ENCODE results near the gene AGPAT3.
"Not testable (repeated sequence)": the region's sequence is repeated elsewhere in the genome, so short reads cannot be mapped to it uniquely, and the experiment has no call there.

Gene AGPAT3, protein sequence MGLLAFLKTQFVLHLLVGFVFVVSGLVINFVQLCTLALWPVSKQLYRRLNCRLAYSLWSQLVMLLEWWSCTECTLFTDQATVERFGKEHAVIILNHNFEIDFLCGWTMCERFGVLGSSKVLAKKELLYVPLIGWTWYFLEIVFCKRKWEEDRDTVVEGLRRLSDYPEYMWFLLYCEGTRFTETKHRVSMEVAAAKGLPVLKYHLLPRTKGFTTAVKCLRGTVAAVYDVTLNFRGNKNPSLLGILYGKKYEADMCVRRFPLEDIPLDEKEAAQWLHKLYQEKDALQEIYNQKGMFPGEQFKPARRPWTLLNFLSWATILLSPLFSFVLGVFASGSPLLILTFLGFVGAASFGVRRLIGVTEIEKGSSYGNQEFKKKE

DNA sequence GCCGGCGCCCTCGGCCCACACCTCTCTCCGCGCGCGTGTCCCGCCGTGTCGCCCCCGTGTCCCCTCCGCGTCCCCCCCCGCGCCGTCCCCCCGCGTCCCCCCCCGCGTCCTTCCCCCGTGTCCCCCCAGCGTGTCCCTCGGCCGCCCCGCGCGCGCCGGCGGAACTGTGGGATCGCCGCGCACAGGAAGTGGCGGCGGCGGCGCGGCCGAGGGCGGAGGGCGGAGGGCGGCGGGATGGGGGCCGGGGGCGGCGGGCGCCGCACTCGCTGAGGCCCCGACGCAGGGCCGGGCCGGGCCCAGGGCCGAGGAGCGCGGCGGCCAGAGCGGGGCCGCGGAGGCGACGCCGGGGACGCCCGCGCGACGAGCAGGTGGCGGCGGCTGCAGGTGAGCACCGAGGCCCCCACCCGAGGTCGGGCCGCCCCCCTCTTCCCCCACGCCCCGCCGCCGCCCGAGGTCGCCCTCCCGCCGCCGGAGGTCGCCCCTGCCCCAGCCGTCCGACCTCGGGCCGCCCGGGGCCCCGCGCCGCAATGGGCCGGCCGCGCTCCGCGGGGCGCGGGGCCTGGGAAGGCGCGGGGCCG lies at the start of gene AGPAT3:
Gene AGPAT3, plus strand, starts transcription at position 262 of the 578 bp plus-strand sequence. CDS start 94,459 bp downstream, outside the sequence.
- DNase-seq = no peak

DNA sequence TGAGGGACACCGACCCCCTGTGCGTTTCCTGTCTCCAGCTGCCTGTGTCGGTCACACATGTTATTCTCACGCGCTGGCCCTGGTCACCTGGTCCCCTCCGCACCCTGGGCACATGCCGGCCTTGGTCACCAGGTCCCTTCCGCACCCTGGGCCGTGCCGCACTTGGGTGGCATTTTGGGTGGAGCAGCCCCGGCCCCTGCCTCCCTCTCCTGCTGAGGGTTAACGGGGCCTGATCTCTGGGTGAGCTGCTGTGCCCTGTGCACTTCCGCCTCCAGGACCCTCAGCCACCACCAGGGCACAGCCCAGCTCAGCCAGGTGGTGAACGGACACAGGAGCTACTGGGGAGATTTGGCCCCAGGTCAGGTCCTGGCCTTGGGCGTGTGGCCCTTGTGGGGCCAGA lies 49.0 kb upstream of the AGPAT3 start:
- no peak for DNase-seq

DNA sequence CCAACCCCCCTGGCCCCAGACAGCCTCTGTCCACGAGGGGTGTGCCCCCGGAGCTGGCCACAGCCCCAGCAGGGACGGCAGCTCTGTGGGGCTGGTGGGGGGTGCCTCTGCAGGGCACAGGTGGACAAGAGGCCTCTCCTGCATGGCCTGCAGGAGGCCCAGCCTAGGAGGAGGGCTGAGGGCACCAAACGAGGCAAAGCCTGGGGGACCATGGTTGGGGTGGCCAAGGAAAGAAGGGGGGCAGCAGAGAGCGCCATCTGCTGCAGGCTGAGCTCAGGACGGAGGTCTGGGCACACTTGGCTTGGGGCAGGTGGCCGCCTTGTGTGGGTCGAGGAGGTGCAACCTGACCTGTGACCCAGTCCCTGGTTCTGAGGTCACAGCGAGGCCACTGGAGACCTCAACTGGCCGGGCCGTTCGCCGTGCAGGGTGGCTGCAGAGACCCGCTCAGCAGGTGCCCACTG lies 48.4 kb upstream of the AGPAT3 start:
- DNase-seq = no peak

DNA sequence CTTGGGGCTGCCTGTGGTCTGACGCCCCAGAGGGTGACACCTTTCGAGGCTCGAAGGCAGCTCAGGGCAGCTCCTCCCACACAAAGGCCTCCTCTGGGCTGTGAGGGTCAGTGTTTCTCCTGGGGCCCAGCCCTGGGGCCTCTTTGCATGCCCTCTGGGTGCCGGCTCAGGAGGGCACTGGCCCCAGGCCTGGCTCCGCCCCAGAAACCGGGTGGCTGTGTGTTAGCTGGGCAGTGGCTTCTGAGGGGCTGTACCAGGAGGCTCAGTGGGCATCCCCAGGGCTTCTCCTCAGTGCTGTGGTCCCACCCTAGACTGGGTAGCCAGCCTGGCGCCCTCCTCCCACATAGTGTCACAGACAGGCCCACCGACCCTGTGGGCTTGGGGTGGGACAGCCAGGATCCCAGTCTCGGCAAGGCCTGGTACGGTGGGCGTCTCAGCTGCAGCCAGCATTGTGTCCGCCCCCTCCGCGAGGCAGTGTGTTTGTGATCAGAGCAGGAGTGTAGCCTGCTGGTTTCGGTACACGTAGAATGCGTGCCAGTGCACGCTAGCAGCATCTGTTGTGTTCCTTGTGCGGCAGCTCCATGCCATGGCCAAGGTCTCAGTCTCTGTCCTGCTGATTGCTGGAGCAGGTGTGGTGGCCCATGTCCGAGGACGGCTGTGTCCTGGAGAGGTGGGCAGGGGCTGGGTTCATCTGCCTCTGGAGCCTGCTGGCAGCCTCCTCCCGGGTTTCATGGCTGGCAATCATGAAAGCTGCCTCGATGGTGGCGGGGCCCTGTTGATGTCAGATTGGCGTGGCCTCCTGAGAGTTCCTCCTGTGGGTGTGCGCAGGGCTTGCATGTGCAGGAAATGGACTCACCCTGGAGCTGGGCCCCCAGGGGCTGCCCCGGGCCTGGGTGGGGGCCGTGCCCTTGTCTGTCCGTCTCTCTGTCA lies 47.6 kb upstream of the AGPAT3 start:
- no peak for DNase-seq

DNA sequence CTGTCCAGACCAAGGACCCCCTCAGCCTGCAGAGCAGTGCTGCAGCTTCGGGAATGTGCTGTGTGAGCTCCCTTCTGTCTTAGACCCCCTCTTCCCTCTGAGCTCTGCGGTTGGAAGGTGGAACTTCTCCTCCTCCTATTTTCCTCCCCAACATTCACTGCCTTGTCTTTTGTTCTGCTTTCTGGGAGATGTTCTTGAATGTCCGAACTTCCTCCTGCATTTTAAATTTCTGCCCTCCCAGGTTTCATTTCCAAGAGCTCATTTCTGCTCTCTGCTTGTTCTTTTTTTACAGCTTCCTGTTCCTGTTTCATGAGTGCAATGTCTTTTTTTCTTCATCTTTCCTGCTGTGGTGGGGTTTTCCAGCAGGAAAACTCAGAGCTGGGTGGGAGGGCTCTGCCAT lies 46.3 kb upstream of the AGPAT3 start:
- DNase-seq = no peak

DNA sequence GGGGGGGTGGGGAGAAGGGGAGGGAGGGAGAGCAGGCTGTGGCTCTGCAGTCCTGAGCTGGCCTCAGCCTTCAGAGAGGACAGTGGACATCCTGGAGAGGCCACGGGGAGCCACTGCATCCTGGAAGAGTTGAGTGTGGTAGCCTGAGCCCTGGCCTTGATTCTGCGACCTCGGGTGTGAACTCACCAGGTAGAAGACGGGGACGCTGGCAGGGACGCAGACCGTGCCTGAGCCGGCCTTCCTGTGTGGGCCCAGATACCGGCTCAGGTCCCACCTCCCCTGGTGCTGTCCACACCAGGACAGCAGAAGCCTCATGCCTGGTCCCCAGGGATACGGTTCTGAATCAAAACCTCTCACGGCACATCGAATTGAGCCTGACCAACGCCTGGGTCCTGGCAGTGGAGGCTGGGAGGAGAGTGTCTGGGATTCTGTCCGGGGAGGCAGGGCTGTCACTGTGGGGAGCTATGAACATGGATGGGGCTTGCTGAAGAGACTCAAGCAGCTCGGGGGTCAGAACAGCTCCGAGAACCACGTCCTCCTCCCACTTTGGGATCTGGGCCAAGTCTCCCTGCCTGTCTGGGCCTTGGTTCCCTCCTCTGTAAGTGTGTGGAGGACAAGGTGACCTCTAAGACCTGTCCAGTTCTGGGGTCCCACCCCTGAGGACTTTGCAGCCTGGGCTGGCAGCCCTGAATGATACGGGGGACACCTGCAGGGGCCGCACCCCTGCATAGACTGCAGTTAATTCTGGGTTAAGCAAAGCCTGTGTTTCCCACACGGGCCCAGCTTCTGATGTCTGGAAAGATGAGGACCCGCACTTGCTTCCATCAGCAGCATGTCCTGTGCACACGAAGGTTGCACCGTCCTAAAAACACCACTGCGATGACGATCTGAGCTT lies 45.3 kb upstream of the AGPAT3 start:
- no peak for DNase-seq

DNA sequence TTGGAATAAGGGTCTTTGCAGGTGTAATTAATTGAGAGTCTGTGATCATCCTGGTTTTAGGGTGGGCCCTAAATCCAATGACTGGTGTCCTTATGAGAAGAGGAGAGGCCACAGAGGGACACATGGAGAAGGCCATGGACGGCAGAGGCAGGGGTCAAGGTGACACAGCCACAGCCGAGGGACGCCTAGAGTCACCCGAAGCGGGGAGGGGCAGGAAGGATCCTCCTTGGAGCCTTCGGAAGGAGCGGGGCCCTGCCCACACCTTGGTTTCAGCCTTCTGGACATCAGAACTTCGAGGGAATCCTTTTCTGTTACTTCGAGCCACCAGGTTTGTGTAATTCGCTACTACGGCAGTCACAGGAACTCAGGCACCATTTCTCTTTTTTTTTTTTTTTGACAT lies 44.6 kb upstream of the AGPAT3 start:
- DNase-seq = no peak

DNA sequence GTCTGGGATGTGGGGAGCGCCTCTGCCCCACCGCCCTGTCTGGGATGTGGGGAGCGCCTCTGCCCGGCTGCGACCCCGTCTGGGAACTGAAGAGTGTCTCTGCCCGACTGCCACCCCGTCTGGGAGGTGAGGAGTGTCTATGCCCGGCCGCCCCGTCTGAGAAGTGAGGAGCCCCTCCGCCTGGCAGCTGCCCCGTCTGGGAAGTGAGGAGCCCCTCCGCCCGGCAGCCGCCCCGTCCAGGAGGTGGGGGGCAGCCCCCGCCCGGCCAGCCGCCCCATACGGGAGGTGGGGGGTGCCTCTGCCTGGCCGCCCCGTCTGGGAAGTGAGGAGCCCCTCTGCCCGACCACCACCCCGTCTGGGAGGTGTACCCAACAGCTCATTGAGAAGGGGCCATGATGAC lies 42.9 kb upstream of the AGPAT3 start:
- not testable (repeated sequence) for DNase-seq

DNA sequence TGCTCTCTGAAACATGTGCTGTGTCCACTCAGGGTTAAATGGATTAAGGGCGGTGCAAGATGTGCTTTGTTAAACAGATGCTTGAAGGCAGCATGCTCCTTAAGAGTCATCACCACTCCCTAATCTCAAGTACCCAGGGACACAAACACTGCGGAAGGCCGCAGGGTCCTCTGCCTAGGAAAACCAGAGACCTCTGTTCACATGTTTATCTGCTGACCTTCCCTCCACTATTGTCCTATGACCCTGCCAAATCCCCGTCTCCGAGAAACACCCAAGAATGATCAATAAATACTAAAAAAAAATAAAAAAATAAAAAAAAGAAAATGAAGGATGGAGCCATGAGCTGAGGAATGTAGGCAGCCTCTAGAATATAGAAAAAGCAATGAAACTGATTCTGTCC lies 42.3 kb upstream of the AGPAT3 start:
- DNase-seq = not testable (repeated sequence)

DNA sequence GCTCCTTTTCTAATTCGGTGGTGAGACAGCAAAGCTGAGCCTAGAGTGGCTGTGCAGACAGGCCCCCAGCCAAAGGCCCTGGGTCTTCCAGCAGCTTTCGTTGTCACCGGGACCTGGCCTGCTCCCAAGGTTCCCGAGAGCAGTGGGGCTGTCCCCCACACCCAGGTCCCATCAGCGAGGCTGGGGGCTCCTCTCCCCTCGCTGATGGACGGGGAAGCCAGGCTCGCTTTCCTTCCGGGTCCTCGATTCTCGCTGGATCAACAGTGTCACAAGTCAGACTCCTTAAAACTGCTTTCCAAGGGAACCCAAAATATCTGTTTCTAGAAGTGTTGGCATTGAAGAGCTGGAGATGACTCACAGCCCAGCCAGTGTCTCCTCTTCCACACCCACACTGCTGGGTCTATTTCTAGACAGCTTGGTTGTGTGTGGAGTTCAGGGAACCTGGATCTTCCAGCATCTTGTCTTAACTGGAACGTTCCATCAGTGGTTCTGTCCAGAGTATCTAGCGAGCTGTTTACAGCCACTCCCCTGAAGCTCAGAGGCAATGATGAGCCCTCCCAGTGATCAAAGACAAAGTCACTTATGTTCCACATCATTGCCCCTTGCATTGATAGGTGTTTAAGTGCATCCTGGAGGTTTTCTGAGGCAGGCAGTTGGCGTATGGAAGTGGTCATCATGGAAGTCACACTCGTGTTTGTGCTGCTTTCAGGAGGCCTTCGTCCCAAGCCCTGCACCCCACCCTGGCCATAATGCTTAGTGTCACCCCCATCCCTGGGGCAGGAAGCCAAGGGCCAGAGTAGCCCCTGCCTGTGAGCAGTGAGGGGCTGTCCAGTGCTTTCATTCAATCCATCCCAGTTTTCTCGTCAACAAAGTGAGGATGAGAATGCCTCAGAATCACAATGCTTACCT lies 40.4 kb upstream of the AGPAT3 start:
- peak; percentile 48 for DNase-seq

DNA sequence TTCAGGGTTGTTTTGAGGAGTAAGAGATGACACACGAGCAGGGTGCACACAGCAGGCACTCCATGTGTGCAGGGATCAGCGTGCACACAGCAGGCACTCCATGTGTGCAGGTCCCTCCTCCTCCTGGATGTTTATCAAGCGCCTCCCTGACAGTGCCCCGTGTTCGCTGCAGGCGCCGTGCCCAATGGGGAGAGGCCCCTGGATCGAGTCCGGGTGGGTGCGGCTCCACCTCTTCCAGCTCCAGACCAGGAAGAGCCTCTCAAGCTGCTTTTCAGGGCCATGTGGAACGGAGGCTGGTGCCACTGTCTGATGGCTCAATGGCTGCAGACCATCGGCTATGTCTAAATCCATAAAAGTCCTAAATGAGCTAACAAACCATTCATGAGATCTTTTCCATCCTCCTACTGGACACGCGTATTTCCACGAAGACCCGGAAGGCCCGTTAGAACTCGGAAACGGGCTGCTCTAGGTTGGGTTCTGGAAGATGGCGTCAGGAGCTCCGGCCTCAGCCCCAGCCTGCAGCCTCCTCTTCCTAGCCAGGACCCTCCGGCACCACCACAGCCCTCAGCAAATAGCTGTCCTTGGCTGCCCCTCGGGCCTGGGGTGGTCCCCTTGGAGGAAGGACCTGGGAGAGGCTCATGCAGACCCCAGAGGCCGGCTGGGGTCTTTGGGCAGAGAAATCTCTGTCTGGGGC lies 39.6 kb upstream of the AGPAT3 start:
- DNase-seq = no peak

DNA sequence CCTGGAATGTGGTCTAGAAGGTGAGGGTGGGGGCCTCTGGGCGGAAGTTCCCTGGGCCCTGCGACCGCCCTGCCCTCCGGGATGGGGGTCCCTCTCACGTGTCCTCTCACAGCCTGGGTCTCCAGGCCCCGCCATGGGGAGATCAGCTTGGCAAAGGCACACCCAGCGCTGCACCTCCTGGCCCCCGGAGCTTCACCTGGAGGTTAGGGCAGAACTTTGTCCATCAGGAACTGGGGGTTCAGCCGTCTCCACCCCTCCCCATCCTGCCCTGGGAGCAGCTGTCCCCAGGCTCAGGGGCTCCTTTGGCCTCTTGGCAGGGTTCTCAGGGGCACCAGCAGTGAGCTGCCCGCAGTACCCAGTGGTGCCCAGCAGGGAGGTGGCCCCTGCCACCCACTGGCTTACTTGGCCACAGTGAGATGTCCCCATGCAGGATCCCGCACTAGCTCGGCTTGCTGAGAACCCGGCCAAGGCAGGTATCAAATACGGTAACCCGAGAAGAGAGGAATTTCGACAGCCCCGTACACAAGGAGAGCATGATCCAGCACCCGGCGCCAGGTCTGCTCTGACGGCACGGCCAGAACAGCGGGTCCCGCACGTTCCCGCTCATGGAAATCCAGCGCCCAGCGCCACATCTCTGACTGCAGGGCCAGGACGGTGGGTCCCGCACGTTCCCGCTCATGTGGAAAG lies 38.9 kb upstream of the AGPAT3 start:
- DNase-seq = peak; percentile 53

DNA sequence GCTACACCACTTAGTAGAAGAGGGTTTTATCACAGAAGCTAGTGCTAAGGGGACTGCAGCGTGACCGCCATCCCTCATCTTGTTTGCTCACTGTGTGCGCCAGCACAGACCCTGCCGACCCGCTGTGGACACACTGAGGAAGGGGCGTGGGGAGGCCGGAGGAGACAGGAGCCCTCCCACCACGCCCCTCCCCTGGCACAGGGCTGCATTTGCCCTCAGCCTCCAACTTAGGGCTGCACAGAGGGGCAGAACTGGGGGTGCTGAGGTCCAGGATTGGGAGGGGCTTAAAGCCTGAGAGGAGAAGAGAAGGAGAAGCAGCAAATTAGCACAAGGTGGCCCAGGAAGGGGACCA lies 38.4 kb upstream of the AGPAT3 start:
- no peak for DNase-seq

DNA sequence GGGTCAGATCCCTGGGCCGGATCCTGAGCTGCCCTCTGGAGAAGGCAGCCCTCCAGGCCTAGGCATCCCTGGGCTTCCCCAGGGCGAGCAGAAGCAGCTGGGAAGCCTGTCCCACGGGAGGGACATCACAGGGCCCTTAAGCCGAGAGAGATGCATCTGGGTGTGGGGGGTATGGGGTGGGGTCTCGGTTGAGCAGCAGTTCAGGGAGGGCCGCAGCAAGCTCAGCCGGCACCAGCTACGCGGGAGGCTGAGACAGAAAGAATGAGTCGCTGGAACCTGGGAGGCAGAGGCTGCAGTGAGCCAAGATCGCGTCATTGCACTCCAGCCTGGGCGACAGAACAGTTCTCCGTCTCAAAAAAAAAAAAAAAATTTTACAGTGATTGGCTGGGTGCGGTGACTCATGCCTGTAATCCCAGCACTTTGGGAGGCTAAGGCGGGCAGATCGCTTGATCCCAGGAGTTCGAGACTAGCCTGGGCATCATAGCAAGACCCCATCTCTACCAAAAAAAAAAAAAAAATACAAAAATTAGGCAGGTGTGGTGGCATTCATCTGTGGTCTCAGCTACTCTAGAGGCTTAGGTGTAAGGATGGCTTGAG lies 37.9 kb upstream of the AGPAT3 start:
- DNase-seq = no peak

DNA sequence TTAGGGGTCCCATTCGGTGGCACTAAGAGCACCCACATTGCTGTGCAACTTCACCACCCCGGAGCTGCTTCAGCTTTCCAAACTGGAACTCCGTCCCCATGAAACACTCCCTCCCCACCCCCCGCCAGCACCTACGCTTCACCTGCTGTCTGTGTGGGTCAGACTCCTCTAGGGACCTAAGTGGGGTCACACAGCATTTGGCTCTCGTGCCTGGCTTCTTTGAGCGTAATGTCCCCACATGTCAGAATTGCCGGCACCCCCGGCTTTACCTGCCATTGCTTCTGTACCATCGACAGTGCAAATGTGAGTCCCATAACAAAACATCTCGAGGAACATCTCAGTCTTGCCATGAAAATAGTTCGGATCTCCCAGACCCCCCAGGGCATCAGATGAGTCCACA lies 35.9 kb upstream of the AGPAT3 start:
- DNase-seq = no peak

DNA sequence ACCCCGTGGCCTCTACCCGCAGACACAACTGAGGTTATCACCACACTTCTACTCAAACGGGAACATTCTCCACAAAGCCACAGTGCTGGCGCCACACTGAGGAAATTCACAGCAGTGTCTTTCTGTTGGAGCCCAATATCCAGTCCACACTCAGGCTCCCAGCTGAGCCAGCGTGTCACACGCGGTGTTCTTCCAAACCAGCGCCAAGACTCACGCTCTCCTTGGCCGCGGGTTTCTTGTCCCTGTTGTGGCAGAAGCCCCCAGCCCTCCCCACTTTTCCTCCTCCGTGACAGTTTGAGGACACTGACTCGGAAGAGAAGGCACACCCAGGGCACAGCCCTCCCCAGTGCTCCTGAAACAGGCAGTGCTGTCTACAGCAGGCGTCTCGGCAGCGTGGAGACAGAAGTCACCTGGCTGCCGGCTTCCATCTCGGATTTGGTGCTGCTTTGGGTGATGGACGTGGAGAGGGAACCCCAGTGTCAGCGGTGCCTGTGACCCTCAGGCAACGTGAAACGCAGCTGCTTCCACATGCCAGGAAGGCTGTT lies 35.4 kb upstream of the AGPAT3 start:
- DNase-seq = no peak

DNA sequence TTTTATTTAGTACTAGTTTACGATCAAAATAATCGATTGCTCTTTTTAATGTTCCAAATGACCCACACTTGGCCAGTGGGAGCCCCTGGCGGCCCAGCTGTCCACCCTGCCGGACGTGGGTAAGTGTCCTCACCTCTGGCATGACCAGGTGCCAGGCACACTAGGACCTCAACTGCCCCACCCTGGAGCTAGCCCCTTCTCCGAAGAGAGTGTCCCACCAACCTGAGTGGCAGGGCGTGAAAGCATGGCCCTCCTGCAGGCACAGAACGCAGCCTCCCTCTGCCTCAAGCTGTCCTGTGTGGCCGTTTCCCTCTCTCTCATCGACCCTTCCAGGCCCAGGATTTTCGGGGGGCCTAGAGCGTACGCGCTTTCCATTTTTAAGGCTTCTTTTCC lies 32.9 kb upstream of the AGPAT3 start:
- DNase-seq = no peak

DNA sequence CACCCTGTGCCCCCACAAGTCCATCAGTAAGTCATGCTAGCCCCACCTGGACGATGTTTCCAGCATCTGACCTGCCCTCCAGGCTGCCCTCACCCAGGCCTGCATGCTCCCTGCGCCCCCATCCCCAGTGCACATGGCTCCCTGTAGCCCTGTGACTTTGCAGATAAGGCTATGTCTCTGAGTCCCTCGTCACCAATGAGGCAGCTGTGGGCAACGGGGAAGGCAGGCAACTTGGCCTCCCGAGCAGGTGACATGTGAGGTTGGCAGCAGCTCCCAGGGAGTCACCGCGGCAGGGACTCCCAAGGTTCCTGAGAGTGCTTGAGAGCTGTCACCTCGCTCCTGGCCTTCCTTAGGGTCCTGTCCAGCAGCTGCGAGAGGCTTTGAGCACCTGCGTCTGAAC lies 32.4 kb upstream of the AGPAT3 start:
- no peak for DNase-seq

DNA sequence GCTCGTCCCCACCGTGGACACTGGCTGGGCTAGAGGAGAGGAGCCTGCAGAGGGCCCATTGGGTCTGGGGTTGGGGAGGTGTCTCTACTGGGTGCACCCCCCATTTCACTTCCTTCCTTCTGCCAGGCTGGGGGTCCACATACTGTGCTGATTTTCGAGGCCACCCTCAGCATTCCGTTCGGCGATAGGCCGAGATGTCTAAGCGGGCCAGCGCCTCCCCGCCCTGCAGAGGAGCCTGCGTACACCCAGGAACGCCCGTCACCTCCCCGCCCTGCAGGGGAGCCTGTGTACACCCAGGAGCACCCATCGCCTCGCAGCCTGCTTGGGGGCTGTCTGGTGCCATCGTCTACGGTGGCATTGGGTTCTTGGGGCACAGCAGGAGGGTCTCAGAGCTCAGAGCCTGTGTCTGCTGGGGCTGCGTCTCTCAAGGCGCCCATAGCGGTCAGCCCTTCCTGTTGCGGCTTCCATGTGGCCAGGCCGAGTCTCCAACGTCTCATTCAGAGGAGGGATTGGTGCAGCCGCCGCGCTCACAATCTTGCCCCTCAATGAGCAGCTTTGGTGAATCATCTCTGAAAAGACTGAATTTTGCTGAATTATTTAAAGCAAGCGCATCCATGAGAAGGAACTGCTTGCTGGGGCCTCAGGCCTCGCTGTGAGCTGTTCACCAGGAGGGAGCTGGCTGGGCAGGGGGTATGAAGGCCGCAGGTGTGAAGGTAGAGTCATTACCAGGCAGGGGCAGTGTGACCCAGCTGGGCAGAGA lies 30.7 kb upstream of the AGPAT3 start:
- no peak for DNase-seq
